ENCODE data around the gene SRMS. TPM values are rescaled to one million over a fixed set of nuclear protein-coding genes. Genes with fewer than 3 reads are reported as not detected.
A peak's percentile ranks its signal among the peaks of the same experiment; 100 is the strongest.

Gene SRMS
- total and polyA plus RNA-seq, 2 of the 13 experiments (the other 11 are each of a cell fraction or from before 2014, with no cell fraction given) = not detected

GRCh38 chr20:63572788-63573646 is 25.5 kb upstream of the SRMS start (continued):
- TF ChIP-seq ZNF713 (CRISPR knock-in tag; IDR thresholded peaks at IDR 0.05) = no peak
- peak; percentile 81 for TF ChIP-seq ZNF891 (CRISPR knock-in tag; IDR thresholded peaks at IDR 0.05)
- TF ChIP-seq NKX3-1 (CRISPR knock-in tag; IDR thresholded peaks at IDR 0.05) = no peak
- TF ChIP-seq, protein P1, sequence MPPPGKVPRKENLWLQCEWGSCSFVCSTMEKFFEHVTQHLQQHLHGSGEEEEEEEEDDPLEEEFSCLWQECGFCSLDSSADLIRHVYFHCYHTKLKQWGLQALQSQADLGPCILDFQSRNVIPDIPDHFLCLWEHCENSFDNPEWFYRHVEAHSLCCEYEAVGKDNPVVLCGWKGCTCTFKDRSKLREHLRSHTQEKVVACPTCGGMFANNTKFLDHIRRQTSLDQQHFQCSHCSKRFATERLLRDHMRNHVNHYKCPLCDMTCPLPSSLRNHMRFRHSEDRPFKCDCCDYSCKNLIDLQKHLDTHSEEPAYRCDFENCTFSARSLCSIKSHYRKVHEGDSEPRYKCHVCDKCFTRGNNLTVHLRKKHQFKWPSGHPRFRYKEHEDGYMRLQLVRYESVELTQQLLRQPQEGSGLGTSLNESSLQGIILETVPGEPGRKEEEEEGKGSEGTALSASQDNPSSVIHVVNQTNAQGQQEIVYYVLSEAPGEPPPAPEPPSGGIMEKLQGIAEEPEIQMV (CRISPR knock-in tag; IDR thresholded peaks at IDR 0.05; ENCODE audit: low read depth) = 0 out of 2 replicates have a peak, but pooled peaks have one; percentile 7
- peak; percentile 22 for TF ChIP-seq KDM2A (CRISPR knock-in tag; IDR thresholded peaks at IDR 0.05; ENCODE audit: borderline replicate concordance, low read depth)
- TF ChIP-seq YEATS2 (CRISPR knock-in tag; IDR thresholded peaks at IDR 0.05; ENCODE audit: borderline replicate concordance) = peak; percentile 9; the same call in 1 of the 2 replicates
- TF ChIP-seq, protein P2, sequence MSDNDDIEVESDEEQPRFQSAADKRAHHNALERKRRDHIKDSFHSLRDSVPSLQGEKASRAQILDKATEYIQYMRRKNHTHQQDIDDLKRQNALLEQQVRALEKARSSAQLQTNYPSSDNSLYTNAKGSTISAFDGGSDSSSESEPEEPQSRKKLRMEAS (IDR thresholded peaks at IDR 0.05) = 0 out of 2 replicates have a peak, but pooled peaks have one; percentile 16
- peak; percentile 63 for TF ChIP-seq ZBTB7B (CRISPR knock-in tag; IDR thresholded peaks at IDR 0.05)
- no peak for TF ChIP-seq PAF1 (CRISPR knock-in tag; IDR thresholded peaks at IDR 0.05)
- peak in 1 of 2 experiments; percentile 12; a peak in 1 of 4 replicates for TF ChIP-seq POLR2A (IDR thresholded peaks at IDR 0.05; ENCODE audit: insufficient read depth in 1 of 2, low read depth in 2 of 2, low read length in 2 of 2)
- peak; percentile 31; the same call in 1 of the 2 replicates for TF ChIP-seq STAT5B (CRISPR knock-in tag; IDR thresholded peaks at IDR 0.05)
- no peak for TF ChIP-seq PAX8 (CRISPR knock-in tag; IDR thresholded peaks at IDR 0.05; ENCODE audit: borderline replicate concordance)
- no peak for TF ChIP-seq FLYWCH1 (CRISPR knock-in tag; IDR thresholded peaks at IDR 0.05)
- 0 out of 2 replicates have a peak, but pooled peaks have one; percentile 30 for TF ChIP-seq WIZ (CRISPR knock-in tag; IDR thresholded peaks at IDR 0.05)
- TF ChIP-seq, protein P3, sequence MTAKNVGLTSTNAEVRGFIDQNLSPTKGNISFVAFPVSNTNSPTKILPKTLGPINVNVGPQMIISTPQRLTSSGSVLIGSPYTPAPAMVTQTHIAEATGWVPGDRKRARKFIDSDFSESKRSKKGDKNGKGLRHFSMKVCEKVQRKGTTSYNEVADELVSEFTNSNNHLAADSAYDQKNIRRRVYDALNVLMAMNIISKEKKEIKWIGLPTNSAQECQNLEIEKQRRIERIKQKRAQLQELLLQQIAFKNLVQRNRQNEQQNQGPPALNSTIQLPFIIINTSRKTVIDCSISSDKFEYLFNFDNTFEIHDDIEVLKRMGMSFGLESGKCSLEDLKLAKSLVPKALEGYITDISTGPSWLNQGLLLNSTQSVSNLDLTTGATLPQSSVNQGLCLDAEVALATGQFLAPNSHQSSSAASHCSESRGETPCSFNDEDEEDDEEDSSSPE (CRISPR knock-in tag; IDR thresholded peaks at IDR 0.05) = 0 out of 2 replicates have a peak, but pooled peaks have one; percentile 41
- 0 out of 2 replicates have a peak, but pooled peaks have one; percentile 8 for TF ChIP-seq NFE2L1 (CRISPR knock-in tag; IDR thresholded peaks at IDR 0.05; ENCODE audit: borderline replicate concordance)
- peak; percentile 84 for TF ChIP-seq CHD2 (IDR thresholded peaks at IDR 0.05; ENCODE audit: low read depth, low read length)
- no peak for TF ChIP-seq HNRNPH1 (optimal IDR thresholded peaks at IDR 0.05; ENCODE audit: low read depth, low read length)
- peak; percentile 10; the same call in 1 of the 2 replicates for TF ChIP-seq ERF (CRISPR knock-in tag; IDR thresholded peaks at IDR 0.05)
- TF ChIP-seq, protein P4, sequence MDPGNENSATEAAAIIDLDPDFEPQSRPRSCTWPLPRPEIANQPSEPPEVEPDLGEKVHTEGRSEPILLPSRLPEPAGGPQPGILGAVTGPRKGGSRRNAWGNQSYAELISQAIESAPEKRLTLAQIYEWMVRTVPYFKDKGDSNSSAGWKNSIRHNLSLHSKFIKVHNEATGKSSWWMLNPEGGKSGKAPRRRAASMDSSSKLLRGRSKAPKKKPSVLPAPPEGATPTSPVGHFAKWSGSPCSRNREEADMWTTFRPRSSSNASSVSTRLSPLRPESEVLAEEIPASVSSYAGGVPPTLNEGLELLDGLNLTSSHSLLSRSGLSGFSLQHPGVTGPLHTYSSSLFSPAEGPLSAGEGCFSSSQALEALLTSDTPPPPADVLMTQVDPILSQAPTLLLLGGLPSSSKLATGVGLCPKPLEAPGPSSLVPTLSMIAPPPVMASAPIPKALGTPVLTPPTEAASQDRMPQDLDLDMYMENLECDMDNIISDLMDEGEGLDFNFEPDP (CRISPR knock-in tag; conservative IDR thresholded peaks at IDR 0.05) = no peak
- peak; percentile 18; the same call in 1 of the 2 replicates for TF ChIP-seq BCL6 (CRISPR knock-in tag; IDR thresholded peaks at IDR 0.05)
- no peak for TF ChIP-seq CENPBD1 (CRISPR knock-in tag; IDR thresholded peaks at IDR 0.05; ENCODE audit: borderline replicate concordance, low read depth)
- TF ChIP-seq ZNF629 (CRISPR knock-in tag; conservative IDR thresholded peaks at IDR 0.05) = no peak
- no peak for TF ChIP-seq ETV6 (CRISPR knock-in tag; conservative IDR thresholded peaks at IDR 0.05)
